ENCODE data around the gene UBE2L5.

UBE2L5 gene

DNA sequence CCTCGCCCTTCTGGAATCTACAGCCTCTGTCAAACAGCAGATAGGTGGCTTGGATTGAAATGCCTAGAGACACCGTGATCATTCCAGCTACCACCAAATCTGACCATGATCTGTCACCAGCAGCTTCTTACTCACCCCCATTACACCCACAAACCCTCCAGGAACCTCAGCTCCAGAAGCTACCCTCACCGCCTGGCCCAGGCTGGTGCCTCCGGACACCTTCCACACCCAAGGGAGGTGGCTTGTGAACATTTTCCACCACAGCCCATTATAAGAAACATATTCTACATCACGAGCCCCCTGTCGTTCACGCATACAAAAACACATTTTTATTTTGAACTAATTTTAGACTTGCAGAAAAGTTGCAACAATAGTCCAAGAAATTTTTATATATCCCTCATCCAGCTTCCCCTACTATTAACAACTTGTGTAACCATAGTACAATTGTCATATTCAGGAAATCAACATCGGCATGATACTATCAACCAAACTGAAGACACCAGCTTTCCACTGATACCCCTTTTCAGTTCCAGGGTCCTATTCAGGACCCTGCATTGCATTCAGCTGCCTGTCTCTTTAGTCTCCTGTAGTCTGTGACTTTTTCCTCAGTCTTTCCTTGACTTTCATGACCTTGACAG is 15.4 kb upstream of the UBE2L5 start:
- no peak for DNase-seq

DNA sequence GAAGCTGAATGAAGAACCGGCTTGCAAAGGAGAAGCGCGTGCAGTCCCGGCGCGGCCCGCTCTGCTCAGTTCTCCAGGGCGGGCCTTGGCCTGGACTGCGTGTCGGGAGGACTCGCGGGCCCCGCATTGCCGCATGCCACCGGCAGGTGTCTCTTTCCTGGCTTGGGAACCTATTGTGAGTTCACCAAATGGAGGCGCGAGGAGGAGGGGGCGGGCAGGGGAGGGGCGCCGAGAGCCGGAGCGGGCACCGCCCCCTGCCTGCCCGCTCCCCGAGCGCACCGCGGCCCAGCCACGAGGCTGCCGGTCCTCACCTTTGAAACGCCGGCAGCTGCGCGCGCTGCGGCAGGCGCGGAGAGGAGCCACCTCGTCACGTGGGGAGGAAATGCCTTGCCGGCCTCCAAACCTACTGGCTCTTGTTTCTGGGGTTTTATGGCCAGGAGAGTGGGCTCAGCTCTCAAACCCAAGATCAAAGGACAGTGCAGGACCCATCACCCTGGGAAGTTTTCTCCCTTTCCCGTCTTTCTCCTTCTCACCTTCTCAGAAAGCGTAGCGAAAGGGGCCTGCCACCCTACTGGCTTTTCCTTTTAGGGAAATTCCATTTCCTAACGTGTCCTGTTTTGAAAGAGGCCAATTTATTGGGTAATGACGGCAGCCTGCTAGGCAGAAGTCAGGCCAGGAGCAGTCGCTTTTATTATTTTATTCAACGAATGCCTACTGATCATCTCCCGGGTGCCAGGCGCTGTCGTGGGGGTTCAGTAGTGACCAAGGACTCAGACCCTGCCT is 13.8 kb upstream of the UBE2L5 start:
- DNase-seq: peak; percentile 89

DNA sequence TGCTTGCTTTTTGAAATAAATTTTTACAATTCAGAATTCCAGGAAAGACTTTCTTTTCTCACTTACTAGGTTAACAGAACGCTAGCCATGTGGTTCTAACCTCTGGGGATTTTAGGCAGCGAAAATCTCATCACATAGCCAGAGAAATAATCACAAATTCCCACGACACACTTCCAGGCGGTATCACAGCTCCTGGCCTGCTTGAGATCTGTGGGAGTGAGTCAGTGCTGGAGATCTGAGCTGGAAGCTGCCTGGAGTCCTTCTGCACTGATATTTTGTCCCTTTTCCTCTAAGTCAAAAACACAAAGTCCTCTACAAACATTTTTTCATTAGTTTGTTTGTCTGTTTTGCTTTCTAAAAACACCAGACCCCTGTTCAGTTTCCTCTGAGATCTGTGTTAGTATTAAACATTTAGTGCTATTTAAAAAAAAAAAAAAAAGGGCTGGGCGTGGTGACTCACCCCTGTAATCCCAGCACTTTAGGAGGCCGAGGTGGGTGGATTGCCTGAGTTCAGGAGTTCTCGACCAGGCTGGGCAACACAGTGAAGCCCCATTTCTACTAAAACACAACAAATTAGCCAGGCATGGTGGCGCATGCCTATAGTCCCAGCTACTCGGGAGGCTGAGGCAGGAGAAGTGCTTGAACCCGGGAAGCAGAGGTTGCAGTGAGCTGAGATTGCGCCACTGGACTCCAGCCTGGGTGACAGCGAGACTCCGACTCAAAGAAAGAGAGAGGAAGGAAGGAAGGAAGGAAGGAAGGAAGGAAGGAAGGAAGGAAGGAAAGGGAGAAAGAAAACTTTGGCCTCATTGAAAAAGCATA is 12.2 kb upstream of the UBE2L5 start:
- DNase-seq: no peak

DNA sequence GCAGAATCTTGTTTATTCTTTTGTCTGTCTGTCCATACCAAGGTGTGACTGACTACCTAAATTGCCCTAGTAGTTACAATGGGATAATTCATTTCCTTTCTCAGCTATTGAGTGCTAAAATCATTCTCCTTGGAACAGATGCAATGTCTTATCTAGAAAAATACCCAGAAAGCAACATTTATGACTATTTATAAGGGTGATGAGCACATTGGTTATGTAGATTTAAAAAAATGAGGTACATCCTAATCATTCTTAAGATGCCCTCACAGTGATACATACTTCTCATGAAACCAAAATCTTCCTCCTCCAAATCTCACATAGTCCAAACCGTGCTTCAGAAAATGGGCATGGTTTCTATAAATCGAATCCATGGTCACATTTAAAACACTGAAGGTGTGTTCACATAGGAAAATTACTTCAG is 11.6 kb upstream of the UBE2L5 start:
- DNase-seq: no peak

DNA sequence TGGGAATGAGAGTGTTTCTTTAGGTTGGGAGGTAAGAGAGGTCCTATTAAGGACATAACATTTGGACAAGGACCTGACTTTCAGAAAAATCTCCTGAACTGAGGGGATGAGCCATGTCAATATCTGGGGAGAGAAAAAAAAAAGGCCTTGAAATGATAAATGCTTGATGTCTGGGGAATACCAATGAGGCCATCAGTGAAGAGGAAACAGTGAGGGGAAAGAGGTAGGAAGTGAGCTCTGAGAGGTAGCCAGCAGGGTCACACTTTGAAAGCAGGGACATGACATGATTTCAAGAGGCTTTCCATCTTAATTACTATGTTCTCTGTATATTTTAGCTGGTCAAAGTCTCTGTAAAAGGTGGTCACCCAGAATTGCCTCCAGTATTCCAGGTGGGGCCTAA is 9.9 kb upstream of the UBE2L5 start:
- no peak for DNase-seq

DNA sequence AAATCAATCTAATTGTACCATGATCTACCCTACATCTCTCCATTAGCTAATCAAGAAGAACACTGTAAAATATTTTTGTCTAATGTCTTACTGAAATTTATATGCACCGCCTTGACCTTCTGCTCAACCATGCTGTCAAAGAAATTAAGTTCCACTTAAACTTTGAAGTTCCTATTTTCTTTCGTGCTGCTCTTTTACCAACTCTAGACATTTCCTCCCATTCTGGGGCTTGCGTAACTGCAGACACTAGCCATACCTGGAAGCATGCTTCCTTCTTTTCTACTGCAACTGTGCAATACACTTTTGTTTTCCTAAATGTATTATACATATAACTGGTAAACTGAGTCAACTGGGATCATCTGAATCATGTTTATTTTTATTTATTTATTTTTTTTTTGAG is 8.5 kb upstream of the UBE2L5 start:
- no peak for DNase-seq

DNA sequence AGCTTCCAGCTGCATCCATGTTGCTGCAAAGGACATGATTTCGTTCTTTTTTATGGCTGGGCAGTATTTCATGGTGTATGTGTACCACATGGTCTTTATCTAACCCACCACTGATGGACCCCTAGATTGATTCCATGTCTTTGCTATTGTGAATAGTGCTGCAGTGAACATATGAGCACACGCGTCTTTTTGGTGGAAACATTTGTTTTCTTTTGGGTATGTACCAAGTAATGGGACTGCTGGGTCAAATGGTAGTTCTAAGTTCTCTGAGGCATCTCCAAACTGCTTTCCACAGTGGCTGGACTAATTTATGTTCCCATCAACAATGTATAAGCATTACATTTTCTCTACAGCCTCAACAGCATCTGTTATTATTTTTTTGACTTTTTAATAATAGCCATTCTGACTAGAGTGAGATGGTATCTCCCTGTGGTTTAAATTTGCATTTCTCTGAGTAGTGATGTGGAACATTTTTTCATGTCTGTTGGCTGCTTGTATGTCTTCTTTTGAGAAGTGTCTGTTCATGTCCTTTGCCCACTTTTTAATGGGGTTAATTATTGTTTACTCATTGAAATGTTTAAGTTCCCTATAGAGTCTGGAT is 6.8 kb upstream of the UBE2L5 start:
- DNase-seq: no peak

DNA sequence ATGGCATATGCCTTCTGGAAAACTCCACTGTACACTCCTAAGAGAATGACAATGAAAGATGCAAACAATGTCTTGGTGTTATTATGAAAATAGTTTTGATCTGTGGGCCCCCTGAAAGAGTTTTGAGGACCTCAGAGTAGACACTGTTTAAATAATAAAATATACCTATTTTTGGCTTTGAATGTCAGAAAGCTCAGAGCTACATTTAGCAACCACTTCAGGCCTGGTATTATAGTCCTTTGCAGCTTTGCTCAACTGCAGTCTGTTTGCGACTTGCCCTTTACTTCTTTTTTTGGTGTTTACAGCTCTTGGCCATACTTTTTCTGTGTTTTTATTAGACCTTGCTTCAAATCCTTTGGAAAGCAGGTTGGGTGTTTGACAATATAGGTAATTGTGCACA is 5.8 kb upstream of the UBE2L5 start:
- DNase-seq: no peak

DNA sequence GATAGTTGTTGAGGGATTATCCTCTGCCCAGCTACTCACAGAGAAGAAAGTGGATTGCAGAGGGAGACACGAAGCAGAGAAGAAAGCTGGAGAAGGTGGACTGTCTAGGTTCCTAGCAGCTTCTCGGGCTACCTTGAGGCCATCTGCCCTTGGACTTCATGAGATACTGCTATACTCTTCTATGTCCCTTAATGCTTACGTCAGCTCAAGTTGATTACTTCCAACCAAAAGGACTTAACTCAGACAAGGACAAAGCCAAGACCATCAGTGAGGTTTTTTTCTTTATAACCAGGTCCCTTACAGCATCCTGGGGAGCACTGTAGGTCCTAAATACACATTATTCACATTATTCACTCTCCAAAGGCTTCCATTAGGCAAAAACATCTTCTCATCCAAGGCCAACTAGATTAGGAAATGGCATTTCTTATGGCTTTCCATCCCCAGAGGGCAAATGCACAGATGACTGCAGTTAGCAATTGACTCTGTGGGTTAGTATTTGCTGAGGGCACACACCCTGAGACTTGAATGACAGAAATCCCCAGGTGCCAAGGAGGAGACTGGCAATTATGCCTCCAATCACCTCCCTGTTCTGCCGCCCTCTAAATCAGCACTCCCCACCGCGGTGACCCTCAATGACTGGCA is 4.1 kb upstream of the UBE2L5 start:
- DNase-seq: no peak

DNA sequence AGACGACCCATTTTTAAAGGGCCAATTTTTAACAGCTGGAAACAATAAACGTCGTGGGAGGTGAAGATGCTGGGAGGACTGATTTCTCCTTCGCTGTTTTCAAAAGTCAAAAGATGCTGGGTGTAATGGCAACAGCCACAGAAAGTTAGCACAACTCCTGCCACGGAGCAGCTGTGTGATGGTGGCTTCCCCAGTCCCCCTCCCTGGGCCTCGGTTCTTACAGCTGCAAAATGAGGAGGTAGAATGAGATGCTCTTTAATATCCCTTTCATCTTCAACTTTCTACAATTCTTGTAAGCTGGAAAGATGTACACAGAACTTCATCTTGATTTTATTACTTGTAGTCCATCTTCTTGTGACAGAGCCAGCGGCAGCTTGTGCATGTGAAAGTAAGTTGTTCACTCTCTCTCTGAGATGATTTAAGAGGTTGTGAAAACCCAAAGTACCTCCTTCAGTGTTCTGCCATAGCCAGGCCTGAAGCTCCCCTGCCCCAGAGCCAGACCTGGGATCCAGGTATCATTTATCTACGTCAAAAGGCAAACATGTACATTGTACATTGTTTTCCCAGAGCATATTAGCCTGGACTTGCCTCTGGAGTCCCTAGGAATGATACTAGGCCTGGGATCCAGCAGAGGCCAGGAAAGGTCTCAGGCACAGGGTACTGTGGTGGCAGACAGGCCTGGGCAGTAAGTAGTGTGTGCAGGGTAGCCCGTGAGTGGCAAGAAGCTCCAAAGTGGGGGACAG is 3.4 kb upstream of the UBE2L5 start:
- DNase-seq: no peak

DNA sequence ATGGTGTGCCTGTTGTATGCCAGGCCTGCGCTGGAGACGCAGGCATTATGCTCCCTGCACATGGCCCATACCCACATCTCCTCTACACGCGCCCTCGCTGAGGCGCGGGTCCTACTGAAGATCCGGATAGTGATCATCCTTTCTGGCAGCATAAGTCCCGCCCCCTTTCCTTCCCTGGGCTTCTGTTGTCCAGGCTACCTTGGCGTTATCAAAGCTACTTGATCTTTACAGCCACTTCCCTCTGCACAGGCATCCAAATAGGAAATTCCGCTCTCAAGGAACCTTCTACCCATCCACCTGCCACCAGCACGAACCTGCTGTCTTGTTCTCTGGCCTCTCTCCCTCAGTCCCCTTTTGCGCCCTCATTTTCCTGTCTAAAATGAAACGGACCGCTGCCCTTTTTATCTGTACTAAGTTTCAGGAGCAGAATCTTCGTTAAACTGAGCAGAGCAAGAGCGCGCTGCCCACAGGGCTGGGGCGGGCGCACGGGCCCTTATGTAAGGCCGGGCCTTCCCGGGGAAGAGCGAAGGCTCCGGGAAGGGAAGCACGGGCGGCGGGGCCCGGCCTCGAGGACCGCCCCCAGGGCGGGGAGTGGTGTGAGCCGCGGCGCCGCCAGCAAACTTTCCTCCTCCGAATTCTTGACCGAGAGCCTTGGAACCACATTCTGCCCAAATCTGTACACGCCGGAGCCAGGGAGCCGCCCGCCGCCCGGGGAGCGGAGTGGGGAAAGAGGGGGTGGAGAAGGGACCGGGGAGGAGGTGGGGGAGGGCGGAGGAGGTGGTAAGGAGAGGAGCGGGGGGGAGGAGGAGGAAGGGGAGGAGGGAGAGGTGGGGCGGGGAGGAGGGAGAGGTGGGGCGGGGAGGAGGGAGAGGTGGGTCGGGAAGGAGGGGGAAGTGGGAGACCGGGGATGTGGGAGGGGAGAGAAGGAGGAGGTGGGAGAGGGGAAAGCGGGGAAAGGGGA is 920 bp upstream of the UBE2L5 start:
- DNase-seq: peak; percentile 72

DNA sequence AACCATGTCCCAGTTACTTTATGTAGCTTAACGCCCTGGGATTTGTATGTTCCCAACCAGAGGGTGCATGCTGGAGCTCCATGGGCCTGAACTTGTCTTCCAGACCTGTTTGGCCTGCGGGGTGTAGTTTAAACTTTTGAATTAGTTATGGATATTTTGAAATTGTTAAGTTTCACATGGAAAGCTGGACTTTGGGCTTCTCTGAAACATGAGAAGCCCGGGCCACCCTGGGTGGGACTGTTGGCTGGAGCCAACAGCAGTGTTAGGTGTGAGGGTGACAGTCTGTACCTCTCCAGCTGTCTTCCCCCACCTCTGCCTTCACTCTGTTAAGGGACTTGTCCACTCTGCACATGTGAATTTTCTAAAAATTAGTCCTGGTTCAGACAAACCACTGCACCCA is 1.6 kb downstream of the UBE2L5 start:
- no peak for DNase-seq

DNA sequence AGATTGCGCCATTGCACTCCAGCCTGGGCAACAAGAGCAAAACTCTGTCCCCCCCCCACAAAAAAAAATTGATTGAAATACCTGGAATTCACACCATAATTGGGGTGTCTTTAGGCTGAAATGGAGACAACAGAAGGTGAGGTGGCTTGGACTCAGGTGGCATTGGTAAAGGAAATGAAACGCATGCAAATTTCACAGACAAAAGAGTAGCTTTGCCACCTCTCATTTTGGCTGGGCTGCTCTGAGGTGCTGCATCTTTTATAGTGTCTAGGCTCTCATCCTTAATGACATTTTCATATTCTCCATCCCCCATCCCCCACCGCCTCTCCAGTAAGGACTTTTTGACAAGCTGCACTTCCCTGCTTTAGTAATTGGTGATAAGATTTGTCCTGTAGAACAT is 6.9 kb downstream of the UBE2L5 start:
- DNase-seq: no peak

DNA sequence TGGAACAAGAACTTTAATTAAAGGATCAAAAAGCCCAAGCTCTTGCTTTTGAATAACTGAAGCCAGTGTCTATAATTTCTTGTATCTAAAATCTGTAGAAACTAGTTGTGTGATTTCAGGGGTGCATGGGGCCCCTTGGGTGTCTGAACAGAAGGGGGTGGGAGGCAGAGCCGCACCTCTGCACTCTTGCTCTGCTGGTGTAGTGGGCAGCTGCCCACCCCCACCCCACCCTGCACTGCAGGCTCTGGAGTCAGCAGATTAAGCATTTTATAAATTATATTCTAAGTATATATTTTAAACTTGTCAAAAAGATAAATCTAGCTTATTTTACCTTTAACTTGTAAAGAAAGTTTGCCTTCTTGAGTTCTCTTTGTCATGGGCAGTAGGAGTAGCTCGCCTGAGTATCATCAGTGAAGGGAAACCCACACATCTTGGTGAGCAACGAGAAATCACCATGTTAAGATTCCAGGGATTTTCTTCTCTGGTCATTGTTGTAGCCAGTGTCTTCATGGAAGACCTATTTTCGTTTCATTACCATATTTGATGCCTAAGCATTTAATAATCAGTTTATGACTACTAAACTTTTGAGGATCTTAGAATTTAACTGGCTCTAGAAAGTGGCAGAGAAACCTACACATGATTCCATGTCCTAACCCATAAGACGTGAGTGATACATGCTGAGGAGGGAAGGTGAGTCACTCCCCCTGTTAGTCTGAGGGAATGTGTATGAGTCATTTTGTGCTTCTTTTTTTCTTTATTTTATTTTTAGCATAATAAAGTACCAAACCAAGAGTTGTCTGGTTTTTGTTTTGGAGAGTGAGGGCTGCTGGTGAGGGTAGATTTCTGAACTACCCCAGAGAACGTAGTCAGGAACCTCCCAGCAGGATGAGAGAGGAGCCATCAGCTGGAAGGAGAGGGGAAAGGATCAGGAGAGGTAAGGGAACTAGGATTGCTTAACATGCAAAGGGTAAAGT is 7.7 kb downstream of the UBE2L5 start:
- no peak for DNase-seq

DNA sequence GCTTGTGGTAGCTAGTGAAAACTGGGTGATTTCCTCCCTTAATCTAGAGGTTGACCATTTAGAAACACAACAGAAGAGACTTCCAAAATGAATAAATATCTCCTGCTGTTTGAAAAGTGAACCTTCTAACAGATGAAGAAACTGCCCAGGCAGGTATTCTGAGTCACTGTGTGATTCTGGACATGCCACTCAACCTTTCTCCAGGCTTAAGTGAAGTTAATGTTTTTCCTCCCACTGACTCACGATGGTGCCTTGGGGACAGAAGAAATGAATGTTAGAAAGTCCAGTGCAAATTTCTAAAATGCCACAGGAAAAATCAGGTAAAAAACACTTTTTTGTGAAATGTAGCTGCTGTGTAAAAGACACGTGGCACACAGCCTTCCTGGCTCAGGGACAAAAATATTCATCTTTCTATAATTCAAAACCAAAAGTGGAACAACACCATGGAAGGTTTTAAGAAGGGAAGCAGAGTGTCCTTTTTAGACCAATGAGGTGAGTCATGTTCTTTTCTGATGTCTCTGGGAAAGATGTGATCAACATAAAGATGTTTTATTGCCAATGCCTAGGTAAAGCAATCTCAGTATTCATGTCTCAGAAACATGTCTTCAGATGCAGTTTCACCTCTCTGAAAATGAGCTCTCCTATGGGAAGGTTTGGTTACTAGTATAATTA is 9.1 kb downstream of the UBE2L5 start:
- no peak for DNase-seq

DNA sequence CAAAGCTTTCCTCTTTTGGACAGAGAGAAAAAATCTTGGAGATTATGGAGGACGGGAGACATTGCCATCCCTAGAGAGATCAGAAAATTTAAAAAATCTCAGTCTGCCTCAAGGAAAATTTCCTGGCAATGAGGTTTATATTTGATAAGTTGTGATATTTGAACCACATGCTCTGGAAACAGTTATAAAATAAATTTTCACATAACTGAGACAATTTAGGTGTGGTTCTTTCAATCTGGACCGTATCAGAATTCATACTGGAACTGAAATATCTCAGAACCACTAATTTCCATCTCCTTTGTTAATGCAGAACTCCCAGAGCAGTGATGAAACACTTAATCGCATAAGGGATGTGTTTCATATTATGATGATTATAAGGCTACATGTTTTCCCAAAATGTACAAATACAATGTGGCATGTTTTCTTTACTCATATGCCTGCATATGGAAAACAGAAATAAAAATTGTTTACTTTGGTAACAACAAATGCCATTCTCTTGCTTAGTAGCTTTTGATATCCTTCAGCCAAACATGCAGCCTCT is 13.7 kb downstream of the UBE2L5 start:
- no peak for DNase-seq

DNA sequence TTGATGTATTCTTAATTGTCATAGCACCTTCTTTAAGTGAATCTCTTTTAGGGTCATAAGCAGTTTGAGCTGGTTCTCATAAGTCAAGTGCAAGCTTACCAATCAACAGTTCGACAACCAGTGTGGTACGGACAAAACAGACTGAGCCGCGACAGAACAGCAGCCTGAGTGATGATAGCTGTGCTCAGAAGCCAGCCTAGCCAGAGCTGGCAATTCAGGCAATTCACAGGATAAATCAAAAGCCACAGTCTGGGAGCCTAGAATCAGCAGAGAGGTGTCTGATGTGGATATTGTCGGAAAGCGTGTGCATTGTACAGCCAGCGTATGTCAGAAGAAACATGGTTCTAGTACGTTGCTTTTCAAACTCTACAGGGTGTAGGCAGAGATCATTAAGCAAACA is 14.9 kb downstream of the UBE2L5 start:
- DNase-seq: no peak

DNA sequence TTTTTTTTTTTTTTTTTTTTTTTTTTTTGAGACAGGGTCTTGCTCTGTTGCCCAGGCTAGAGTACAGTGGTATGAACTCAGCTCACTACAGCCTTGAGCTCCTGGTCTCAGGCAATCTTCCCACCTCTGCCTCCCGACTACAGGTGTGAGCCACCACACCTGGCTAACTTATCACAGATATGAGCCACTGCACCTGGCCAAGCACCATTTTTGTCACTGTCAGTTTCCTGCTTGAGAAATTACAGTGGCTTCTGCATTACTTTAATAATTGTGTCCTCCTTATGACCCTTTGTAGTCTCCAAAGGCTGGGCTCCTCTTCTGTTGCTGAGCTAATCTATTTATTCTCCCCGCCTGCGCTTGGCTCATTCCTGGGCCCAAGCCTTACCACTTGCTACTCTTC is 16.0 kb downstream of the UBE2L5 start:
- DNase-seq: no peak

All from midbrain (tissue), 1 donor.